ENCODE measurements around the gene FBN1.

- TF ChIP-seq CTCF (IDR thresholded peaks at IDR 0.05), result no peak
- TF ChIP-seq POLR2AphosphoS5 (IDR thresholded peaks at IDR 0.05), result no peak
- TF ChIP-seq POLR2A (IDR thresholded peaks at IDR 0.05), result no peak
Observed at GRCh38 chr15:48644467-48644826, 1.1 kb downstream of the FBN1 start.

Data from sigmoid colon (tissue), 4 donors.